ENCODE data around the gene KCNQ2.

- TF ChIP-seq POLR2A (IDR thresholded peaks at IDR 0.05), result no peak
- no peak for TF ChIP-seq CTCF (IDR thresholded peaks at IDR 0.05)
Observed at GRCh38 chr20:63412889-63413288, 59.6 kb downstream of the KCNQ2 start.

All from adrenal gland (tissue), 5 donors.